Chondrocyte (in vitro differentiated cells): ENCODE results near the gene DNASE1L3. TPM values are rescaled to one million over a fixed set of nuclear protein-coding genes. Genes with fewer than 3 reads are reported as not detected.

Experiments used
- DNase-seq: peaks from one replicate; pipeline ENCODE4 v3.0.0; 2021; ENCODE audit warnings: mixed read lengths, low spot score
- H3K27ac Mint-ChIP-seq: one replicate; pipeline ENCODE4 v1.8.0; 2021; ENCODE audit warnings: mild to moderate bottlenecking, moderate library complexity, mixed read lengths; ENCODE audit not compliant: unreplicated experiment
- H3K27me3 Mint-ChIP-seq: 2 replicates; pipeline ENCODE4 v1.8.0; 2021; ENCODE audit warnings: low read depth, mixed read lengths
- H3K36me3 Mint-ChIP-seq: 2 replicates; pipeline ENCODE4 v1.8.0; 2021; ENCODE audit warnings: low read depth, mixed read lengths
- H3K4me1 Mint-ChIP-seq: 2 replicates; pipeline ENCODE4 v1.8.0; 2021; ENCODE audit warnings: low read depth, mild to moderate bottlenecking, mixed read lengths
- H3K4me3 Mint-ChIP-seq: one replicate; pipeline ENCODE4 v1.8.0; 2021; ENCODE audit warnings: mild to moderate bottlenecking, moderate library complexity, mixed read lengths; ENCODE audit not compliant: unreplicated experiment
- H3K9me3 Mint-ChIP-seq: 2 replicates; pipeline ENCODE4 v1.8.0; 2021; ENCODE audit warnings: low read depth, mixed read lengths
- CTCF ChIP-seq: fragments of 200-600 bp; sonication (generic); IDR thresholded peaks from 2 replicates; pipeline ENCODE4 v1.5.0; 2021; ENCODE audit warnings: antibody characterized with exemption, mild to moderate bottlenecking, moderate library complexity
- total RNA-seq: library from RNA; stranded (reverse); gene quantifications from 3 replicates; pipeline ENCODE4 v1.2.1, GENCODE V29; 2021

The DNASE1L3 gene
- total RNA-seq, 1 donor from 2014 or later: not detected

DNA sequence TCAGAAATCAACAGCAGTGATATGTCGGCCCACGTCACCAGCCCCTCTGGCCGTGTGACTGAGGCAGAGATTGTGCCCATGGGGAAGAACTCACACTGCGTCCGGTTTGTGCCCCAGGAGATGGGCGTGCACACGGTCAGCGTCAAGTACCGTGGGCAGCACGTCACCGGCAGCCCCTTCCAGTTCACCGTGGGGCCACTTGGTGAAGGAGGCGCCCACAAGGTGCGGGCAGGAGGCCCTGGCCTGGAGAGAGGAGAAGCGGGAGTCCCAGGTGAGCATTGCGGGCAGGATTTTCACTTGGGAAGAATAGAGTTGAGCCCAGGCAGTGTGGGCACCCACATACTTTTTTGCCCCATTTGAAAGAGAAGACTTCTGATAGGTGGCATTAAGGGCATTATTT, 57.4 kb downstream of the DNASE1L3 start:
- no peak for DNase-seq
- peaks cover 45% of the 10 kb centered on the region for H3K36me3 Mint-ChIP-seq
- H3K9me3 Mint-ChIP-seq: no peaks in the 10 kb centered on the region
- peaks cover 8% of the 10 kb centered on the region for H3K4me1 Mint-ChIP-seq
- no peak overlapping the region for H3K4me3 Mint-ChIP-seq
- TF ChIP-seq CTCF: no peak
- no peaks in the 10 kb centered on the region for H3K27me3 Mint-ChIP-seq
- H3K27ac Mint-ChIP-seq: no peak overlapping the region

GRCh38 chr3:58152225-58153015, 58.4 kb downstream of the DNASE1L3 start:
- Mint-ChIP-seq H3K4me3 (no peak overlapping the region), H3K9me3 (no peaks in the 10 kb centered on the region), H3K4me1 (peaks cover 8% of the 10 kb centered on the region), H3K36me3 (peaks cover 48% of the 10 kb centered on the region), H3K27me3 (no peaks in the 10 kb centered on the region), H3K27ac (no peak overlapping the region)
- no peak for DNase-seq
- TF ChIP-seq CTCF: no peak

DNA sequence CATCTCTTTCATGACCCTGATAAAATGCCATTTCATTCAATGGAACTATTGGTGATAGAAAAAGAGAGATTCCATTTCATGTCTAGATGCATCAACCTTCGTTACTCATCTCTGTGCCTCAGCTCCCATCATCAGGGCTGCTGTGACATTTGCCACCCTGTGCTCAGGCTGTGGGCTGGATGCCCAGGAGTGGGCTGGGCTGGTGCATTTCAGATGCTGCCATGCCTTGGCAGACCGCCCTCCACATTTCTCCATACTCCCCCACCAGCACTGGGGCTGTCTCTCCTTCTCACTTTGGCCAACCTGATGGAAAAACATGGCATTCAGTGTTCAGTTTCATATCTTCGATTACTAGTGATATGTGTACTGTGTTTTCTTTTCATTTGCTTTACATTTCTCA, 59.1 kb downstream of the DNASE1L3 start:
- peaks cover 48% of the 10 kb centered on the region for H3K36me3 Mint-ChIP-seq
- peaks cover 8% of the 10 kb centered on the region for H3K4me1 Mint-ChIP-seq
- no peak overlapping the region for H3K4me3 Mint-ChIP-seq

DNA sequence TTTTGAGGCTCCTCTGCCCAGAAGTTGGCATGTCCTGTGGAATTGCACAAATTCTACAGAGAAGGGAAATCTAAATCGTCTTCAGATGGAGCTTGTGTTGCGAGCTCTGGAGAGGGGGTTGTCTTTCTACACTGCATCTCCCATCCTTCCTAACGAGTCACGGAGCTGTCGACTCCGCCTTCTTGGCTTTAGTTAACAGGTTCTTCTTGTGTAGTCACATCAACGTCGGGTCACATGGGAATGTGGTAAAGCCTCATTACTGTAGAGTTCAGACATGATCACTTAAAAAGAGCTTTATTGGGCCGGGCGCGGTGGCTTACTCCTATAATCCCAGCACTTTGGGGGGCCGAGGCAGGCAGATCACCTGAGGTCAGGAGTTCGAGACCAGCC, 60.0 kb downstream of the DNASE1L3 start:
- no peaks in the 10 kb centered on the region for H3K27me3 Mint-ChIP-seq
- peaks cover 47% of the 10 kb centered on the region for H3K36me3 Mint-ChIP-seq
- H3K4me3 Mint-ChIP-seq: no peak overlapping the region
- peaks cover 13% of the 10 kb centered on the region for H3K4me1 Mint-ChIP-seq
- H3K27ac Mint-ChIP-seq: no peak overlapping the region
- H3K9me3 Mint-ChIP-seq: no peaks in the 10 kb centered on the region
- TF ChIP-seq CTCF: no peak
- DNase-seq: no peak

More for the DNA sequence above, 59.1 kb downstream of the DNASE1L3 start:
- Mint-ChIP-seq H3K27me3 (no peaks in the 10 kb centered on the region), H3K9me3 (no peaks in the 10 kb centered on the region), H3K27ac (no peak overlapping the region)
- no peak for TF ChIP-seq CTCF
- DNase-seq: no peak

- no peak for TF ChIP-seq CTCF
- H3K4me1 Mint-ChIP-seq: peaks cover 13% of the 10 kb centered on the region
- no peak overlapping the region for H3K27ac Mint-ChIP-seq
- peaks cover 48% of the 10 kb centered on the region for H3K36me3 Mint-ChIP-seq
- DNase-seq: no peak
- H3K27me3 Mint-ChIP-seq: no peaks in the 10 kb centered on the region
- H3K9me3 Mint-ChIP-seq: no peaks in the 10 kb centered on the region
- H3K4me3 Mint-ChIP-seq: no peak overlapping the region
Observed at GRCh38 chr3:58150130-58150809, 60.5 kb downstream of the DNASE1L3 start.
